IMR-90 (cell line): ENCODE data around the gene DPYD. TPM values are rescaled to one million over a fixed set of nuclear protein-coding genes. Genes with fewer than 3 reads are reported as not detected.

Experiments
- ATAC-seq: fragments of 200-7000 bp; cut with Tn5 transposase; 2 replicates; pipeline ENCODE4 v1.9.1; 2020; ENCODE audit warnings: low read depth, mild to moderate bottlenecking, moderate library complexity
- BruUV-seq: library from RNA; stranded (reverse); fragments of 400-500 nt; replicated peaks from 2 replicates; lab custom pipeline; 2021; lab: Mats Ljungman, UMichigan
- CTCF ChIA-PET: fragments of 300-600 bp; formaldehyde crosslinking; extraction: SDS; loops from one replicate; lab custom pipeline; 2021; ENCODE audit warnings: antibody characterized with exemption; lab: Yijun Ruan, JAX
- POLR2A ChIA-PET: fragments of 300-600 bp; sonication (Branson Sonifier 250); formaldehyde crosslinking; loops from one replicate; lab custom pipeline; 2022; ENCODE audit warnings: antibody characterized with exemption; ENCODE audit not compliant: unreplicated experiment; lab: Charles Lee
- DNase-seq: peaks from one replicate; pipeline ENCODE4 v3.0.0; 2013
- H2AFZ ChIP-seq: replicated peaks from 2 replicates; pipeline ENCODE3; 2013; ENCODE audit warnings: low read length, mild to moderate bottlenecking; ENCODE audit not compliant: poor library complexity
- H2AK5ac ChIP-seq: 2 replicates; pipeline ENCODE4 v1.6.1; 2013; ENCODE audit warnings: low read depth, low read length, inconsistent platforms
- H2AK9ac ChIP-seq: replicated peaks from 2 replicates; pipeline ENCODE3; 2013; ENCODE audit warnings: mild to moderate bottlenecking, low read depth, low read length, moderate library complexity; ENCODE audit not compliant: poor library complexity
- H2BK120ac ChIP-seq: 2 replicates; pipeline ENCODE4 v1.6.1; 2013; ENCODE audit warnings: low read depth, low read length, inconsistent platforms
- H2BK15ac ChIP-seq: 3 replicates; pipeline ENCODE4 v1.6.1; 2013; ENCODE audit warnings: low read depth, low read length, inconsistent platforms
- H2BK20ac ChIP-seq: 2 replicates; pipeline ENCODE4 v1.6.1; 2013; ENCODE audit warnings: low read depth, mild to moderate bottlenecking, inconsistent platforms, low read length, moderate library complexity
- H2BK5ac ChIP-seq: 2 replicates; pipeline ENCODE4 v1.6.1; 2013; ENCODE audit warnings: mild to moderate bottlenecking, low read depth, low read length, inconsistent platforms; ENCODE audit not compliant: poor library complexity, severe bottlenecking
- H3K14ac ChIP-seq: replicated peaks from 2 replicates; pipeline ENCODE4 v1.6.1; 2013; ENCODE audit warnings: low read depth, low read length, inconsistent platforms
- H3K18ac ChIP-seq: 2 replicates; pipeline ENCODE4 v1.6.1; 2013; ENCODE audit warnings: low read depth, low read length, control low read depth
- H3K23ac ChIP-seq: 2 replicates; pipeline ENCODE4 v1.6.1; 2013; ENCODE audit warnings: low read depth, low read length, inconsistent platforms
- H3K27ac ChIP-seq: 2 replicates; pipeline ENCODE4 v1.5.1; 2013; ENCODE audit warnings: mild to moderate bottlenecking, control low read depth, low read length; ENCODE audit not compliant: insufficient read depth
- H3K27me3 ChIP-seq: 2 replicates; pipeline ENCODE4 v1.6.1; 2013; ENCODE audit warnings: low read length; ENCODE audit not compliant: control insufficient read depth, insufficient read depth
- H3K36me3 ChIP-seq: 2 replicates; pipeline ENCODE4 v1.6.1; 2013; ENCODE audit warnings: low read length, mixed read lengths; ENCODE audit not compliant: control insufficient read depth, insufficient read depth
- H3K4ac ChIP-seq: 2 replicates; pipeline ENCODE4 v1.6.1; 2013; ENCODE audit warnings: low read depth, low read length, inconsistent platforms
- H3K4me1 ChIP-seq: 2 replicates; pipeline ENCODE4 v1.6.1; 2013; ENCODE audit warnings: low read length, mixed read lengths; ENCODE audit not compliant: control insufficient read depth, insufficient read depth
- H3K4me2 ChIP-seq: 2 replicates; pipeline ENCODE4 v1.6.1; 2013; ENCODE audit warnings: low read depth, mild to moderate bottlenecking, control low read depth, low read length, moderate library complexity
- H3K4me3 ChIP-seq: 2 replicates; pipeline ENCODE4 v1.5.1; 2013; ENCODE audit warnings: low read depth, mild to moderate bottlenecking, control low read depth, low read length, moderate library complexity; ENCODE audit not compliant: insufficient read depth
- H3K56ac ChIP-seq: 2 replicates; pipeline ENCODE4 v1.6.1; 2013; ENCODE audit warnings: low read length, inconsistent platforms; ENCODE audit not compliant: insufficient read depth; ENCODE audit errors: extremely low read depth
- H3K79me1 ChIP-seq, 2 experiments: 2 replicates each; pipeline ENCODE4 v1.6.1; 2013; ENCODE audit warnings: low read length in 2 of 2, inconsistent platforms in 1 of 2, low read depth in 1 of 2
- H3K9ac ChIP-seq: 2 replicates; pipeline ENCODE4 v1.6.1; 2013; ENCODE audit warnings: low read depth, low read length, control low read depth
- H3K9me1 ChIP-seq: 2 replicates; pipeline ENCODE4 v1.6.1; 2013; ENCODE audit warnings: low read length, inconsistent platforms; ENCODE audit not compliant: insufficient read depth
- H3K9me3 ChIP-seq: 2 replicates; pipeline ENCODE4 v1.6.1; 2013; ENCODE audit warnings: low read length; ENCODE audit not compliant: control insufficient read depth, insufficient read depth
- H4K20me1 ChIP-seq: 2 replicates; pipeline ENCODE4 v1.6.1; 2013; ENCODE audit warnings: low read length, inconsistent platforms; ENCODE audit not compliant: insufficient read depth
- H4K5ac ChIP-seq: 2 replicates; pipeline ENCODE4 v1.6.1; 2013; ENCODE audit warnings: mild to moderate bottlenecking, low read depth, low read length, control low read depth
- H4K8ac ChIP-seq, 2 experiments: 2 replicates each; pipeline ENCODE4 v1.6.1; 2013; ENCODE audit warnings: low read depth in 2 of 2, low read length in 2 of 2, control low read depth in 1 of 2, inconsistent platforms in 1 of 2
- H4K91ac ChIP-seq: 2 replicates; pipeline ENCODE4 v1.6.1; 2013; ENCODE audit warnings: low read depth, low read length, inconsistent platforms; ENCODE audit not compliant: insufficient read depth
- FOS ChIP-seq: fragments of 150-350 bp; IDR thresholded peaks from 2 replicates; pipeline ENCODE4 v1.6.1; 2016; ENCODE audit warnings: low read depth, low read length
- RAD21 ChIP-seq: IDR thresholded peaks from 2 replicates; pipeline ENCODE4 v1.6.1; 2012; ENCODE audit warnings: low read length, improper control_type of control experiment
- SMC3 ChIP-seq: fragments of 150-350 bp; IDR thresholded peaks from 2 replicates; pipeline ENCODE4 v1.6.1; 2016; ENCODE audit warnings: low read depth, mild to moderate bottlenecking, antibody characterized with exemption, low read length, moderate library complexity
- WGBS, 2 experiments: methylation state at CpG; one replicate each; pipeline versions ENCODE4 v1.1.5 to v1.1.7; 2013; ENCODE audit warnings: missing lambda C conversion rate in 2 of 2; ENCODE audit not compliant: insufficient read length in 1 of 2; ENCODE audit errors: extremely low coverage in 2 of 2; 5-methylcytosine and 5-hydroxymethylcytosine counted together
- dilution Hi-C: fragments of 300-500 bp; cut with HindIII; formaldehyde crosslinking; loops from one replicate; pipeline ENCODE4 v1.14.3; 2018; ENCODE audit warnings: low sequenced_read_pairs; ENCODE audit not compliant: unreplicated experiment
- in situ Hi-C: fragments of 300-500 bp; cut with MboI; formaldehyde crosslinking; loops from 3 replicates; pipeline ENCODE4 v1.14.3; 2019; ENCODE audit warnings: low sequenced_read_pairs, inconsistent platforms, mixed read lengths
- intact Hi-C: fragments of 100-400 bp; cut with micrococcal nuclease; formaldehyde crosslinking; loops from 2 replicates; pipeline ENCODE4 v1.10.0; 2022
- polyA plus RNA-seq, 3 experiments: library from polyadenylated mRNA; depleted of rRNA; stranded (reverse); fragments of >200 nt; gene quantifications; 2 replicates each; pipeline ENCODE4 v1.2.3, GENCODE V29; 2012; ENCODE audit warnings: low replicate concordance in 1 of 3
- total RNA-seq: library from RNA; depleted of rRNA; stranded (reverse); fragments of >200 nt; gene quantifications from 2 replicates; pipeline ENCODE4 v1.2.3, GENCODE V29; 2012

Gene DPYD
- total and polyA plus RNA-seq, 2 of the 4 experiments (the other 2 are of a cell fraction), result 9.3 to 47.3 TPM

- no peak overlapping the region for H3K14ac ChIP-seq
- H2AK9ac ChIP-seq, result no peak overlapping the region
- no peak overlapping the region for H2AK5ac ChIP-seq
- H2BK20ac ChIP-seq, result no peak overlapping the region
- no peak overlapping the region for H3K18ac ChIP-seq
- no CpG with 5 or more reads among the region's 2 CpGs for WGBS, 2 experiments
- no peak overlapping the region for H3K4me3 ChIP-seq
- DNase-seq (no peak), ATAC-seq (no peak)
- H3K36me3 ChIP-seq, result no peaks in the 10 kb centered on the region
- intact Hi-C loops (loop anchor here (10.0 kb wide), 1 partner anchor 1264 kb away; no protein-coding TSS in a partner anchor), dilution Hi-C loops (no loop called here), in situ Hi-C loops (no loop called here)
- no peak overlapping the region for H2BK120ac ChIP-seq
- no peak overlapping the region for H2AFZ ChIP-seq
- no peaks in the 10 kb centered on the region for H3K79me1 ChIP-seq
- H3K9me3 ChIP-seq, result no peaks in the 10 kb centered on the region
- H3K56ac ChIP-seq, result no peak overlapping the region
- no peak overlapping the region for H4K8ac ChIP-seq
- H3K4me2 ChIP-seq, result no peak overlapping the region
- H3K9ac ChIP-seq, result no peak overlapping the region
- TF ChIP-seq SMC3 (no peak), FOS (no peak), RAD21 (no peak)
- POLR2A ChIA-PET, result no interaction called here
- H3K27me3 ChIP-seq, result no peaks in the 10 kb centered on the region
- CTCF ChIA-PET, result no interaction called here
- H4K5ac ChIP-seq, result no peak overlapping the region
- H2BK5ac ChIP-seq, result no peak overlapping the region
- no peak overlapping the region for H3K23ac ChIP-seq
- H4K91ac ChIP-seq, result no peak overlapping the region
- no TSS peak for BruUV-seq
- H4K20me1 ChIP-seq, result no peaks in the 10 kb centered on the region
- no peaks in the 10 kb centered on the region for H3K9me1 ChIP-seq
- peaks cover 3% of the 10 kb centered on the region; the same call in 1 of the 2 replicates for H3K4me1 ChIP-seq
- H3K4ac ChIP-seq, result no peak overlapping the region
- no peak overlapping the region for H2BK15ac ChIP-seq
- H3K27ac ChIP-seq, result no peak overlapping the region
Observed at GRCh38 chr1:97200595-97200994, 720.2 kb downstream of the DPYD start.
